ENCODE results near the gene CCDC169. TPM values are rescaled to one million over a fixed set of nuclear protein-coding genes. Genes with fewer than 3 reads are reported as not detected.
"Not testable (repeated sequence)": the region's sequence is repeated elsewhere in the genome, so short reads cannot be mapped to it uniquely, and the experiment has no call there.

Gene CCDC169
- total RNA-seq, 2 experiments from 2014 or later = not detected

DNA sequence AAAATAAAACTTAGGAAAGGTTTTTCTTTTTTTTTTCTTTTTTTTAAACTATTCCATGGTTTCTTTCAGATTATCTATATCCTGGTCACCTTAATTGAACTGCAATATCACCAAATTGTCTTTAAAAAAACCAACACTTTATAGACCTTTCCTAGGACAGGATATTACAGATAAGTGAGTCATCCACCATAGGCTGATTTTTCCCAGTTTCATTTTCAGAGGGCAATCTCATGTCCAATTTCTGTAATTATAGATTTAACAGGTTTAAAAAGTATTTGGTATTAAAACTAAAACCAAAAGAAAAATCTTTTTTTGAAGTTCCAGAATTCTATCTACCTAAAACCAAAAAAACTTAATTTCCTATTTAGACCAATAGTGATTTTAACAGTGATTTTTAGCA, 35.4 kb upstream of the CCDC169 start:
- DNase-seq (no peak), ATAC-seq (no peak)
- ChIA-PET CTCF (interaction anchor here (1.0 to 1.7 kb wide), 2 partner anchors 14 kb away, joined by 3 to 5 read pairs; no protein-coding TSS in a partner anchor), POLR2A (no interaction called here)
- no peak overlapping the region for H3K4me3 Mint-ChIP-seq
- peaks cover 26% of the 10 kb centered on the region for H3K36me3 Mint-ChIP-seq (ENCODE audit: low read depth)
- no peaks in the 10 kb centered on the region for H3K27me3 Mint-ChIP-seq (ENCODE audit: low read depth)
- no peak overlapping the region for H3K27ac Mint-ChIP-seq
- H3K4me1 Mint-ChIP-seq (ENCODE audit: low read depth) = peaks cover 26% of the 10 kb centered on the region
- no peaks in the 10 kb centered on the region for H3K9me3 Mint-ChIP-seq (ENCODE audit: insufficient read depth)

DNA sequence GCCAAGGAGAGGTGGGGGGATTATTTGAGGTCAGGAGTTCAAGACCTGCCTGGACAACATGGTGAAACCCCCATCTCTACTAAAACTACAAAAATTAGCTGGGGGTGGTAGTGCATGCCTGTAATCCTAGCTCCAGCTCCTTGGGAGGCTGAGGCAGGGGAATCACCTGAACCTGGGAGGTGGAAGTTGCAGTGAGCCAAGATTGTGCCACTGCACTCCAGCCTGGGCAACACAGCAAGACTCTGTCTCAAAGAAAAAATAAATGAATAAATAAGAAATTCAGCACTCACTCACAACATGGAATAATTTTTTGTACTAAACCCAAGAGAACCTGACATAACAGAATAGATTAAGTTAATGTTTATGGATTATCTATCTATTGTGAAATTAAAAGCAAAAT, 34.6 kb upstream of the CCDC169 start:
- H3K27me3 Mint-ChIP-seq (ENCODE audit: low read depth); H3K4me3 Mint-ChIP-seq; H3K27ac Mint-ChIP-seq; ATAC-seq; H3K9me3 Mint-ChIP-seq (ENCODE audit: insufficient read depth); POLR2A ChIA-PET; DNase-seq: not testable (repeated sequence)
- CTCF ChIA-PET = interaction anchor here (1.4 to 1.7 kb wide), 2 partner anchors 13 to 15 kb away, joined by 4 to 5 read pairs; no protein-coding TSS in a partner anchor
- Mint-ChIP-seq H3K36me3 (ENCODE audit: low read depth) (peaks cover 30% of the 10 kb centered on the region), H3K4me1 (ENCODE audit: low read depth) (peaks cover 24% of the 10 kb centered on the region)

DNA sequence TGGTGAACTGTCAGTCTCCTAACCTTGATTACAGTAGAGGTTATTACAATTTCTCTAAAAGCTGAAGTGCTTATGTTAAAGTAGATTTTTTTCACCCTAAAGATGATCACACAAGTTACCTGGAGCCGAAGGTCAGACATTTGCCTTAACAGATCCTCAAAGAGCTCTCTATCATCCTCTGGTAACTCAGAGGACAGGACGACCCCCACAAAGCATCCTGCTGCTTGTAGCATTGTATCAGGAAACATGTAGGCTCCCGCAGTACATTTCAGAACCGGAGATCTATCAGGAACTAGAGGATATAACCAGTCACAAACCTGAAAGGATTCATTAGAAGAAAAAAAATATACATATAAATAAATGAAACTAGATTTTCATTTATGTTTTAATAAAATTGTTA, 33.7 kb upstream of the CCDC169 start:
- Mint-ChIP-seq H3K9me3 (ENCODE audit: insufficient read depth) (no peaks in the 10 kb centered on the region), H3K36me3 (ENCODE audit: low read depth) (peaks cover 33% of the 10 kb centered on the region), H3K4me1 (ENCODE audit: low read depth) (peaks cover 15% of the 10 kb centered on the region), H3K4me3 (no peak overlapping the region), H3K27ac (no peak overlapping the region), H3K27me3 (ENCODE audit: low read depth) (no peaks in the 10 kb centered on the region)
- ATAC-seq (no peak), DNase-seq (no peak)
- ChIA-PET POLR2A (no interaction called here), CTCF (interaction anchor here (1.4 to 1.7 kb wide), 2 partner anchors 14 to 16 kb away, joined by 4 to 5 read pairs; no protein-coding TSS in a partner anchor)

DNA sequence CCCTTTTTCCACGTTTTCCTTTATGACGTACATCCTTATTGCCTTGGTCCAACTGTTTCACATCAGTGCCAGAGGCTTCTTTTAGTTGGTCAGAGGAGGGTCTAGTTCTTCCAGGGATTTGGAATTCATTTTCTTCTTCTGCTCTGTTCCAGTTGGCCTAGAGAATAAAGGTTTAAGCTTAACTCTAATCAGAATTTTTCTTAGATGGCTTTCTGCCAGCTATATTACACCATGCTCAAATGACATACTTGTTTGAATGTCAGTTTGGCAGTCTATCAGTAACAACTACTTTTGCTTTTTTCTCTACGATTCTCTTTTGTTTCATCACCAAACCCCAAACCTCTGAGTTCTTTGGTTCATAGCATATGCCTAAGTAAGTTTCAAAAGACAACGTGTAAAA, 31.7 kb upstream of the CCDC169 start:
- Mint-ChIP-seq H3K9me3 (ENCODE audit: insufficient read depth) (no peaks in the 10 kb centered on the region), H3K4me1 (ENCODE audit: low read depth) (peaks cover 13% of the 10 kb centered on the region), H3K36me3 (ENCODE audit: low read depth) (peaks cover 42% of the 10 kb centered on the region), H3K27ac (no peak overlapping the region), H3K4me3 (no peak overlapping the region), H3K27me3 (ENCODE audit: low read depth) (no peaks in the 10 kb centered on the region)
- DNase-seq (no peak), ATAC-seq (no peak)
- POLR2A ChIA-PET = no interaction called here
- CTCF ChIA-PET = no interaction called here

DNA sequence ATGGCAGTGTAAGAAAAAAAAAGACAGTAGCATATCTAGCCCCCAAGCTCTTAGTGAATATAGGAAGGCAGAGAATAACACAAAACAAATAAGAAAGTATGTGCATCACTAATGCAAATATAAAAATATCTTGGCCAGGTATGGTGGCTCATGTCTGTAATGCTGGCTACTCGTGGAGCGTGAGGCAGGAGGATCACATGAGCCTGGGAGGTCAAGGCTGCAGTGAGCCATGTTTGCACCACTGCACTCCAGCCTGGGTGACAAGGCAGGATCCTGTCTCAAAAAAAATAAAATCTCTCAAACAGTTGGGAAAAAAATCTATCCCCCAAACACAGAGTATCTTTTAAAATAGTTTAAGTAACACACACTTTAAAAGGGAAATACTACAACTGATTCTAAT, 31.2 kb upstream of the CCDC169 start:
- no peak overlapping the region for H3K27ac Mint-ChIP-seq
- ChIA-PET CTCF (no interaction called here), POLR2A (no interaction called here)
- ATAC-seq (no peak), DNase-seq (no peak)
- no peaks in the 10 kb centered on the region for H3K27me3 Mint-ChIP-seq (ENCODE audit: low read depth)
- H3K36me3 Mint-ChIP-seq (ENCODE audit: low read depth) = peaks cover 44% of the 10 kb centered on the region
- H3K4me3 Mint-ChIP-seq = no peak overlapping the region
- H3K9me3 Mint-ChIP-seq (ENCODE audit: insufficient read depth) = no peaks in the 10 kb centered on the region
- peaks cover 10% of the 10 kb centered on the region for H3K4me1 Mint-ChIP-seq (ENCODE audit: low read depth)

DNA sequence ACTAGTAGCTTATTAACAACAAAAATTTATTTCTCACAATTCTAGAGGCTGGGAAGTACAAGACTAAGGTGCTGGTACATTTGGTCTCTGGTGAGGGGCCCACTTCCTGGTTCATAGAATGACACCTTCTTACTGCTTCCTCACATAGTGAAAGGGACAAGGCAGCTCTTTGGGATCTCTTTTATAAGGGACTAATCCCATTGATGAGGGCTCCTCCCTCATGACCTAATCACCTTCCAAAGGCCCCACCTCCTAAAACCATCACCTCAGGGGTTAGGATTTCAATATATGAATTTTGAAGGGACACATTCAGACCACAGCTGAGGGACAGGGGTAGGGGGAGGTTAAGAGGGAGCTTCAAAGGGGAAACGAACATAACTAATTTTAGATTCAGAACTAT, 28.3 kb upstream of the CCDC169 start:
- DNase-seq (no peak), ATAC-seq (no peak)
- no peaks in the 10 kb centered on the region for H3K9me3 Mint-ChIP-seq (ENCODE audit: insufficient read depth)
- H3K4me3 Mint-ChIP-seq = no peak overlapping the region
- no peaks in the 10 kb centered on the region for H3K27me3 Mint-ChIP-seq (ENCODE audit: low read depth)
- peaks cover 5% of the 10 kb centered on the region for H3K4me1 Mint-ChIP-seq (ENCODE audit: low read depth)
- ChIA-PET CTCF (no interaction called here), POLR2A (no interaction called here)
- H3K27ac Mint-ChIP-seq = no peak overlapping the region
- peaks cover 50% of the 10 kb centered on the region for H3K36me3 Mint-ChIP-seq (ENCODE audit: low read depth)

DNA sequence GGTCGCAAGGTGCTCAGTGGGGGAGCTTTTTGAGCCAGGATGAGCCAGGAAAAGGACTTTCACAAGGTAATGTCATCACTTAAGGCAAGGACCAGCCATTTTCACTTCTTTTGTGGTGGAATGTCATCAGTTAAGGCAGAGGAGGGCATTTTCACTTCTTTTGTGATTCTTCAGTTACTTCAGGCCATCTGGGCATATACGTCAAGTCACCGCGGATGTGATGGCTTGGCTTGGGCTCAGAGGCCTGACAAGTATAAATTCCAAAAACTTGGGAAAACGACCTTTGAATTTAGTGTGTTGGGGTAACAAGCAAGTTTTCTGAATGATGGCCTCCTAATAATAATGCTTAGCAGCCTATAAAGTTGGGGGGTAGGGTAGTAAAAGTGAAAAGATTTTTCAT, 27.3 kb upstream of the CCDC169 start:
- POLR2A ChIA-PET; ATAC-seq; H3K4me1 Mint-ChIP-seq (ENCODE audit: low read depth); H3K9me3 Mint-ChIP-seq (ENCODE audit: insufficient read depth); H3K27me3 Mint-ChIP-seq (ENCODE audit: low read depth); H3K4me3 Mint-ChIP-seq; H3K27ac Mint-ChIP-seq; DNase-seq: not testable (repeated sequence)
- H3K36me3 Mint-ChIP-seq (ENCODE audit: low read depth) = peaks cover 46% of the 10 kb centered on the region
- CTCF ChIA-PET = interaction anchor here (1.2 kb wide), 2 partner anchors 22 to 42 kb away, joined by 3 to 5 read pairs; partner anchors contain the start of gene SPART

DNA sequence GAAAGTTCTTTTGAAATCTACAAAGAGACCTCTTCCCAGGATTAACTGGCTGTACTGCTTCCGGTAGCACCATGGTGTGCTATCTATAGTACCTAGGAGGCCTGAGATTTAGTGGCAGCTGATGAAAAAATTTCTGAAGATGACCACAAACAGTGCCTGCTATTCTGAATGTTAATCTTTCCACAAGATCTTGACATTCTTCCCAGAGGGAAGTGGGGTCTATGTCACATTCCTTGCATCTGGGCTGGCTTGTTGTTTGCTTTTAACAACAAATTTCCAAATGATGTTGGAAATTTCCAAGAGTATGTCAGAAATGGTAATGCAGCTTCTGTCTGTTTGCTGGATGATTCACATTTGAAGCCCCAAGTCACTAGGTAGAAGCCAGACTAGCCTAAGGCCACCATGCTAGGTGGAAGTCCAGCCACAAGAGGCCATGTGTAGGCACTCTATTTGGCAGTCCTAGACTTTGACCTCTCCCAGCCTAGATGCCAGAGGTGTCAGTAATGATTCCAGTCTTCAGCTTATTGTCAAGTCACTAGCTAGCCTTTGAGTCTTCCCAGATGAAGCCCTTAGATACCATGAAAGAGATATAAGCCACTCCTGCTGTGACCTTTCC, 26.4 kb upstream of the CCDC169 start:
- no peak overlapping the region for H3K4me3 Mint-ChIP-seq
- POLR2A ChIA-PET = no interaction called here

DNA sequence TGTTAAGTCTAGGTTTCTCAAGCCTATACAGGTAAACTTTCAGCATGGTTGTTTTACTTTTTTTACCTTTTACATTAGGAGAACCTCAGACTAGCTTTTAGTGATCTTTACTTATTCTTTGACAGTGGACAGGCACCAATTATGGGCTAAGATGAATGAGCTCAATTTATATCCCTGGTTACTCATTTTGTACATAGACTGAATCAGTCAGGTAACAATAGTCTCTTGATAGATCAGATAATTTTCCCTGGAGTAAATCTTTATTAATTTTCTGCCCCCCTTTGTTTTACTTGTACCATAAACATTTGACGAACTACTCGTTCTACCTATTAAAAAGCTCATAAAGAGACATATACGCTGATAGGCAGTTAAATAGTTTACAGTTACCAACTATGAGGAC, 25.8 kb upstream of the CCDC169 start:
- Mint-ChIP-seq H3K27ac (no peak overlapping the region), H3K4me1 (ENCODE audit: low read depth) (peaks cover 5% of the 10 kb centered on the region), H3K36me3 (ENCODE audit: low read depth) (peaks cover 34% of the 10 kb centered on the region), H3K9me3 (ENCODE audit: insufficient read depth) (no peaks in the 10 kb centered on the region), H3K27me3 (ENCODE audit: low read depth) (no peaks in the 10 kb centered on the region), H3K4me3 (no peak overlapping the region)
- ChIA-PET POLR2A (no interaction called here), CTCF (no interaction called here)
- no peak for DNase-seq
- no peak for ATAC-seq

More for the DNA sequence above, 26.4 kb upstream of the CCDC169 start:
- DNase-seq (no peak), ATAC-seq (no peak)
- H3K27ac Mint-ChIP-seq = no peak overlapping the region
- H3K36me3 Mint-ChIP-seq (ENCODE audit: low read depth) = peaks cover 41% of the 10 kb centered on the region
- CTCF ChIA-PET = interaction anchor here (1.2 kb wide), 2 partner anchors 22 to 41 kb away, joined by 3 to 5 read pairs; partner anchors contain the start of gene SPART
- H3K27me3 Mint-ChIP-seq (ENCODE audit: low read depth) = no peaks in the 10 kb centered on the region
- no peaks in the 10 kb centered on the region for H3K9me3 Mint-ChIP-seq (ENCODE audit: insufficient read depth)
- H3K4me1 Mint-ChIP-seq (ENCODE audit: low read depth) = peaks cover 5% of the 10 kb centered on the region

DNA sequence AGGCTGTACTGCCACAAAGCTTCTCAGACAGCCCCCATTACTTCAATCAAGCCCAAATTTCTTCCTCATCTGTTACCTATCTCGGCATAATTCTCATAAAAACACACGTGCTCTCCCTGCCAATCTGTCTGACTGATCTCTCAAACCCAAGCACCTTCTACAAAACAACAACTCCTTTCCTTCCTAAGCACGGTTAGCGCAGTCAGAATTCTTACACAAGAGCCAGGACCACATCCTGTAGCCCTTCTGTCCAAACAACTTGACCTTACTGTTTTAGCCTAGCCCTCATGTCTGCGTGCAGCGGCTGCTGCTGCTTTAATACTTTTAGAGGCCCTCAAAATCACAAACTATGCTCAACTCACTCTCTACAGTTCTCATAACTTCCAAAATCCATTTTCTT, 22.2 kb upstream of the CCDC169 start:
- CTCF ChIA-PET; H3K9me3 Mint-ChIP-seq (ENCODE audit: insufficient read depth); DNase-seq; H3K27ac Mint-ChIP-seq; H3K27me3 Mint-ChIP-seq (ENCODE audit: low read depth); ATAC-seq; POLR2A ChIA-PET; H3K4me1 Mint-ChIP-seq (ENCODE audit: low read depth); H3K4me3 Mint-ChIP-seq: not testable (repeated sequence)
- H3K36me3 Mint-ChIP-seq (ENCODE audit: low read depth) = peaks cover 14% of the 10 kb centered on the region

DNA sequence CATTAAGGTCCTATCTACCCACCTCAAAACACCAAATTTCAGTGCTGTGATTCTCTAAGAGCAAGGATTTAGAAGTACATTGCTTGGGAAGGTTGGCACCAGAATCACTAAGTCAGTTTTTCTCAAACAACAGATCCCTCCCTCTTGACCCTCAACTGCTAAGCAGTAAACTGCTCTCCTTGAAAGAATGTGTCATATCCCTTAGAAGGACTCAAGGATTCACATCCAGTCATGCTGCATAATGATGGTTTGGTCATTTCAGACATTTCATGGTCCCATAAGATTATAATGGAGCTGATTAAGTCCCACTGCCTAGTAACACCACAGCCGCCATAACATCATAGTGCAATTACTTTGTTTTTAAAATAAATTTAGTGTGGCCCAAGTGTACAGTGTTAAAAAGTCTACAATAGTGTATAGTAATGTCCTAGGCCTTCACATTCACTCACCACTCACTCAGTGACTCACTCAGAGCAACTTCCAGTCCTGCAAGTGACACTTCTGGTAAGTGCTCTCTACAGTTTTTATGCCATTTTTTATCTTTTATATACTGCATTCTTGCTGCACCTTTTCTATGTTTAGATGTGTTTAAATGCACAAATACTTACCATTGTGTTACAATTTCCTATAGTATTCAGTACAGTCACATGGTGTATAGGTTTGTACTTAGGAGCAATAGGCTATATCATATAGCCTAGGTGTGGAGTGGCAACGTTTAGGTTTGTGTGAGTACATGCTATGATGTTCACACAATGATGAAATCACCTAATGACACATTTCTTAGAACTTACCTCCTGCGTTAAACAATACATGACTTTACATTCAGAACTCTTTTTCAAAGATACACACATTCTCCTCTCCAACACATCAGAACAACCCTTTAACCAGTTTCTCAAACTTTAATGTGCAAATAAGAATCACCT, 15.7 kb upstream of the CCDC169 start:
- no peaks in the 10 kb centered on the region for H3K9me3 Mint-ChIP-seq (ENCODE audit: insufficient read depth)
- H3K4me3 Mint-ChIP-seq = no peak overlapping the region
- peaks cover 24% of the 10 kb centered on the region for H3K36me3 Mint-ChIP-seq (ENCODE audit: low read depth)
- POLR2A ChIA-PET = no interaction called here
- no peaks in the 10 kb centered on the region for H3K4me1 Mint-ChIP-seq (ENCODE audit: low read depth)
- DNase-seq (no peak), ATAC-seq (no peak)
- H3K27ac Mint-ChIP-seq = no peak overlapping the region
- CTCF ChIA-PET = interaction anchor here (1.3 kb wide), 1 partner anchor 33 kb away, joined by 4 read pairs; no protein-coding TSS in a partner anchor
- no peaks in the 10 kb centered on the region for H3K27me3 Mint-ChIP-seq (ENCODE audit: low read depth)

DNA sequence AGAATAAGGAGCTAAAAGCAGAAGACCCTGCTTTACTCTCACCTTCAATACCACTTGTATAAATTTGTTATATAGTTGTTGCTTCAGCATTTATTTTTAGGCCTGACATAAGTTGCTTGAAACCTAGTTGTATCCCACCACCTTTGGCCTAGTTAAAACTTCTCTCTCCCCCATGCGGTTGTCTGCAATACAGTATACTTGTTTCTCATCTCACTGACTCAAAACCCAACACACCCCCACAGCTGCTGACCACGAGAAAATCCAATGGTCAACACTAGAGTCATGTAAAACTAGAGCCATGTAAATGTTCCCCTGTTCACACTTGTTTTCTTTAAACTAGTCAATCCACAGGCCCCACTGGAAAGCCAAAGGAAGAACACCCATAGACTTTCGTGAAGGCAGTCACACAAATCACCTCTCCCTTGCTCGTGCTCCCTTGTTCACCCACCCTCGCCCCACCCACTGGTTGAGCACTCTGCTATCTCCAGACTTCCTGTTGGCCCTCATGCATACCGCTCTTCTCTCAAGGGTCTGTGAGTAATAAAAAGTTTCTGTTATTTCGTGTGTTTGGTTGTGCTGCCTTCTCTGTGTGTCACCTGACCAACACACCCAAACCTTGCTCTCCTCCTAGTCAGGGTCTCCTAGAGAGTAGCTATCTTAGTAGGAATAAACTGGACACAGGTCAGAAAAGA, 12.9 kb upstream of the CCDC169 start:
- Mint-ChIP-seq H3K9me3 (ENCODE audit: insufficient read depth) (no peaks in the 10 kb centered on the region), H3K36me3 (ENCODE audit: low read depth) (peaks cover 24% of the 10 kb centered on the region), H3K27me3 (ENCODE audit: low read depth) (no peaks in the 10 kb centered on the region), H3K4me3 (no peak overlapping the region), H3K27ac (no peak overlapping the region), H3K4me1 (ENCODE audit: low read depth) (no peaks in the 10 kb centered on the region)
- ChIA-PET POLR2A (no interaction called here), CTCF (no interaction called here)
- DNase-seq (no peak), ATAC-seq (no peak)

All from activated CD8-positive, alpha-beta T cell treated with anti-CD3 and anti-CD28 coated beads, Interleukin-2, amount 10 ng/mL, durations not matched to agents 7 days and 5 days (primary cell).